HG02973 (cell line): ENCODE results near the gene PTPRQ.

Source experiments
- ATAC-seq: cut with Tn5 transposase; IDR thresholded peaks from one replicate; pipeline ENCODE4 v1.9.1; 2021; ENCODE audit warnings: moderate library complexity; ENCODE audit not compliant: unreplicated experiment

Gene PTPRQ

GRCh38 chr12:80698256-80698655 is 254.2 kb downstream of the PTPRQ start:
- no peak for ATAC-seq

- ATAC-seq, result no peak
Measured at GRCh38 chr12:80698847-80699542, 255.0 kb downstream of the PTPRQ start.

GRCh38 chr12:80700327-80700726 is 256.3 kb downstream of the PTPRQ start:
- no peak for ATAC-seq

- ATAC-seq, result no peak
Measured at GRCh38 chr12:80701388-80701787, 257.4 kb downstream of the PTPRQ start.

GRCh38 chr12:80702889-80703805 is 259.1 kb downstream of the PTPRQ start:
- ATAC-seq, result peak; percentile 87

GRCh38 chr12:80704420-80704819 is 260.4 kb downstream of the PTPRQ start:
- ATAC-seq, result no peak

- ATAC-seq, result no peak
Measured at GRCh38 chr12:80707126-80707829, 263.2 kb downstream of the PTPRQ start, which contains the start of gene MYF6. Gene MYF6, plus strand, starts transcription at chr12:80707634. Its CDS starts 86 bp downstream, at chr12:80707720.

GRCh38 chr12:80707830-80708258 is 263.8 kb downstream of the PTPRQ start:
- ATAC-seq, result no peak

GRCh38 chr12:80708259-80708974 is 264.4 kb downstream of the PTPRQ start:
- ATAC-seq, result no peak

GRCh38 chr12:80708975-80709328 is 264.9 kb downstream of the PTPRQ start:
- no peak for ATAC-seq

GRCh38 chr12:80709811-80710726 is 266.0 kb downstream of the PTPRQ start:
- ATAC-seq, result peak; percentile 69

GRCh38 chr12:80710727-80711449 is 266.9 kb downstream of the PTPRQ start:
- ATAC-seq, result peak; percentile 24

GRCh38 chr12:80711866-80712265 is 267.8 kb downstream of the PTPRQ start:
- ATAC-seq, result no peak

- ATAC-seq, result no peak
Measured at GRCh38 chr12:80712866-80713265, 268.8 kb downstream of the PTPRQ start.

GRCh38 chr12:80713419-80713818 is 269.4 kb downstream of the PTPRQ start:
- ATAC-seq, result no peak

- no peak for ATAC-seq
Measured at GRCh38 chr12:80714055-80714454, 270.0 kb downstream of the PTPRQ start.

GRCh38 chr12:80714846-80715245 is 270.8 kb downstream of the PTPRQ start:
- no peak for ATAC-seq

- no peak for ATAC-seq
Measured at GRCh38 chr12:80715713-80716249, 271.7 kb downstream of the PTPRQ start.
